KOPT-K1 (cell line): ENCODE results near the gene HLA-C.

Source experiments
- H3K27ac ChIP-seq: fragments of 200-600 bp; sonication (generic); 2 replicates; pipeline ENCODE4 v1.5.1; 2016; ENCODE audit warnings: antibody characterized with exemption, mild to moderate bottlenecking, low read depth, low read length; ENCODE audit not compliant: poor library complexity, severe bottlenecking
- H3K36me3 ChIP-seq: fragments of 200-600 bp; sonication (generic); 2 replicates; pipeline ENCODE4 v1.5.1; 2017; ENCODE audit warnings: antibody characterized with exemption, mild to moderate bottlenecking, low read length, moderate library complexity; ENCODE audit not compliant: insufficient read depth
- H3K9me3 ChIP-seq: fragments of 200-600 bp; sonication (generic); 2 replicates; pipeline ENCODE4 v1.5.1; 2017; ENCODE audit warnings: antibody characterized with exemption, low read length, mild to moderate bottlenecking; ENCODE audit not compliant: insufficient read depth, poor library complexity, severe bottlenecking

HLA-C gene

GRCh38 chr6:31271641-31272357 is at the start of gene HLA-C:
Gene HLA-C, minus strand, starts transcription at chr6:31272092. Its CDS starts 21 bp downstream, at chr6:31272071.
- peaks cover 38% of the 10 kb centered on the region for H3K36me3 ChIP-seq
- H3K27ac ChIP-seq: peak within 1 kb of the TSS; percentile 96
- no peaks in the 10 kb centered on the region for H3K9me3 ChIP-seq

- no peaks in the 10 kb centered on the region for H3K9me3 ChIP-seq
- no peaks in the 10 kb centered on the region for H3K36me3 ChIP-seq
- no peak overlapping the region for H3K27ac ChIP-seq
Measured at GRCh38 chr6:31321005-31321707, 49.3 kb upstream of the HLA-C start.

GRCh38 chr6:31317036-31317435 is 45.1 kb upstream of the HLA-C start:
- no peaks in the 10 kb centered on the region for H3K9me3 ChIP-seq
- H3K36me3 ChIP-seq: no peaks in the 10 kb centered on the region
- H3K27ac ChIP-seq: no peak overlapping the region

- no peaks in the 10 kb centered on the region for H3K36me3 ChIP-seq
- no peaks in the 10 kb centered on the region for H3K9me3 ChIP-seq
- no peak overlapping the region for H3K27ac ChIP-seq
Measured at GRCh38 chr6:31309641-31310040, 37.7 kb upstream of the HLA-C start.

GRCh38 chr6:31308845-31309175 is 36.9 kb upstream of the HLA-C start:
- Histone ChIP-seq H3K27ac (no peak overlapping the region), H3K9me3 (no peaks in the 10 kb centered on the region), H3K36me3 (no peaks in the 10 kb centered on the region)

- Histone ChIP-seq H3K27ac (no peak overlapping the region), H3K9me3 (no peaks in the 10 kb centered on the region), H3K36me3 (no peaks in the 10 kb centered on the region)
Measured at GRCh38 chr6:31308050-31308844, 36.4 kb upstream of the HLA-C start.

GRCh38 chr6:31307669-31308049 is 35.8 kb upstream of the HLA-C start:
- H3K9me3 ChIP-seq: no peaks in the 10 kb centered on the region
- no peak overlapping the region for H3K27ac ChIP-seq
- H3K36me3 ChIP-seq: no peaks in the 10 kb centered on the region

- Histone ChIP-seq H3K9me3 (no peaks in the 10 kb centered on the region), H3K27ac (no peak overlapping the region), H3K36me3 (no peaks in the 10 kb centered on the region)
Measured at GRCh38 chr6:31305703-31306219, 33.9 kb upstream of the HLA-C start.

- Histone ChIP-seq H3K36me3 (no peaks in the 10 kb centered on the region), H3K9me3 (no peaks in the 10 kb centered on the region), H3K27ac (no peak overlapping the region)
Measured at GRCh38 chr6:31304683-31305082, 32.8 kb upstream of the HLA-C start.

- Histone ChIP-seq H3K36me3 (no peaks in the 10 kb centered on the region), H3K27ac (no peak overlapping the region), H3K9me3 (no peaks in the 10 kb centered on the region)
Measured at GRCh38 chr6:31300797-31301196, 28.9 kb upstream of the HLA-C start.

- Histone ChIP-seq H3K27ac (no peak overlapping the region), H3K36me3 (no peaks in the 10 kb centered on the region), H3K9me3 (no peaks in the 10 kb centered on the region)
Measured at GRCh38 chr6:31299947-31300346, 28.1 kb upstream of the HLA-C start.

GRCh38 chr6:31299511-31299910 is 27.6 kb upstream of the HLA-C start:
- Histone ChIP-seq H3K27ac (no peak overlapping the region), H3K36me3 (no peaks in the 10 kb centered on the region), H3K9me3 (no peaks in the 10 kb centered on the region)

- H3K27ac ChIP-seq: no peak overlapping the region
- no peaks in the 10 kb centered on the region for H3K9me3 ChIP-seq
Measured at GRCh38 chr6:31294056-31294455, 22.2 kb upstream of the HLA-C start.

GRCh38 chr6:31293343-31293742 is 21.5 kb upstream of the HLA-C start:
- Histone ChIP-seq H3K27ac (no peak overlapping the region), H3K36me3 (no peaks in the 10 kb centered on the region), H3K9me3 (no peaks in the 10 kb centered on the region)

More at GRCh38 chr6:31294056-31294455, 22.2 kb upstream of the HLA-C start:
- no peaks in the 10 kb centered on the region for H3K36me3 ChIP-seq

- Histone ChIP-seq H3K9me3 (no peaks in the 10 kb centered on the region), H3K27ac (no peak overlapping the region), H3K36me3 (no peaks in the 10 kb centered on the region)
Measured at GRCh38 chr6:31289788-31290187, 17.9 kb upstream of the HLA-C start.
